Frontal cortex (tissue), 4 donors: ENCODE data around the gene ARHGAP22. TPM values are rescaled to one million over a fixed set of nuclear protein-coding genes. Genes with fewer than 3 reads are reported as not detected.
"Not testable (repeated sequence)": the region's sequence is repeated elsewhere in the genome, so short reads cannot be mapped to it uniquely, and the experiment has no call there.

ENCODE experiments used
- DNase-seq, 2 donors: peaks; one replicate each; pipeline ENCODE4 v3.0.0; 2012; ENCODE audit warnings: low spot score in 2 of 2
- FAIRE-seq: peaks from 2 replicates; lab custom pipeline; 2012; peaks lifted over from hg19 to GRCh38; lab: Jason Lieb, UNC
- total RNA-seq: library from RNA; depleted of rRNA; stranded (reverse); fragments of >200 nt; gene quantifications from one replicate; pipeline ENCODE4 v1.2.3, GENCODE V29; 2014
- donor health status: control.
- donor health status: control.
- donor health status: control.

ARHGAP22 gene
- total RNA-seq, 1 donor from 2014 or later, result 1.6 TPM

DNA sequence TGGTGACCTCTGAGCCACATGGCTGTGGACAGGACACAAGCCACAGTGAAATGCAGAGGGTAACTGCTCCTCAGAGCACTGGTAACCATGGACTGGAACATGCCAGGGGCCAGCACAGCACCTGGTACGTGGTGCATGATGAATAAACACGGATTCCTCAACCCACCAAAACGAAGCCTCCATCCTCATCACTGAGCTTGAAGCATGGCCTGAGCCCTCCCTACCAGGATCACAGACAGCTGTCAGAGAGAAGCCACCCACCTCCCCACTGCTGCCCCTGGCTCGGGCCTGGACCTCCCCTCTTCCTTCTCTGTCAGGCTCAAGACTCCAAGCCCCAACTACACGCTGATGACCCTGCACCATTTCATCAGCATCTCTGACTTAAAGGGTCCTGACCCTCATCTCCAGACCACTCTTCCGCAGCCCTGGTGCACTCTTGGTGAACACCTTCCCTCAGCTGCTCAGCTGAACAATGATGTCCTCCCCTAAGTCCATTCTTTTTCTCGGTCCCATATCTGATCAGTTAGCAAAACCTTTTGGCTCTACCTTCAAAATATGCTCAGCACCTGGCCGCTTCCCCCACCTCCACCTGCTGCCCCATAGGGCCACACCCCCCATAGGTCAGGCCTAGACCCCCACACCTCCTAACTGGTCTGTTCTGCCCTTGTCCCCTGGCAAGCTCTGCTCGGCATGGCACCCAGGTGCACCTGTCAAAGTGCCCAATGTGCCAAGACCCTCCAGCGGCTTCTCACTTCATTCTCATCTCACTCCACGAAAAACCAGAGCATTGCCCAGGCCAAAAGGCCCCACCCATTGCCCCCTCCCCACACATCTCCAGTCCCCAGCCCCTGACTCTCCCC, 157.3 kb downstream of the ARHGAP22 start:
- no peak for FAIRE-seq

DNA sequence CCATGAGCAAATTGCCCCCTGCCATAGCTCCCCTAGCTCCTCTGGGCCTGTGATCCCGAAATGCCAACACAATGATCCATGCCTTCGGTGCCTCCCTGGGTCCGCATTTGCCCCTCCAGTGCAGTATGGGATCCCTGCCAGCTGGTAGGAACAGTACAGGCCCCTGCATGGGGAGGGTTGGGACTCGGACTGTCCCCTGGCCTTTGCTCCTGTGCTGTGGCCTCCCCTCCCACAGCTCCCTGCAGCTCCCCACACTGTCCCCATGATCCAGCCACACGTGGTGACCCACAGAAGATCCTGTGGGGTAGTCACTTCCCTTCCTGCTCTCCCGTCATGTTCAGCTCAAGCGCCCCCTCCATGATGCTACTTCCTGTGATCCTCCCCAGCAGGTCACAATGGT, 158.1 kb downstream of the ARHGAP22 start:
- DNase-seq, result no peak
- no peak for FAIRE-seq

More for the DNA sequence above, 157.3 kb downstream of the ARHGAP22 start:
- peak in 1 of 2 donors; percentile 10 for DNase-seq

DNA sequence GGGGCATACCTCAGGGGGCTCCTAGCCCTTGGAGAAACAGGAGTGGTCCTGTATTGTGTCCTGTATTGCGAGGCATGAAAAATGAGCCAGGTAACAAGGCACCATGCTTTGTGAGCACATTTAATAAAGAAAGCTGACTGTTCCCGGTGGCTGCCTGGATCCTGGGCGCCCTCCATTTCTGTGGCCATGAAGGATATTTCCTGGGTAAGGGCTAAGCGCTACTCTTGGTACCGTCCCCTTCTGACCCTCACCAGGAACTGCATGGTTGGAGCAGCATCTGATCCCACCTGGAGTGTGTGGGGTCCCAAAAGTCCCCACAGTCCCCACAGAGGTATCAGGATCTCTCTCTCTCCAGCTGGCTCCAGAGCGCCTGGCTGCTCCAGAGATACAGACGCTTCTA, 158.9 kb downstream of the ARHGAP22 start:
- FAIRE-seq, result no peak
- DNase-seq, result no peak

DNA sequence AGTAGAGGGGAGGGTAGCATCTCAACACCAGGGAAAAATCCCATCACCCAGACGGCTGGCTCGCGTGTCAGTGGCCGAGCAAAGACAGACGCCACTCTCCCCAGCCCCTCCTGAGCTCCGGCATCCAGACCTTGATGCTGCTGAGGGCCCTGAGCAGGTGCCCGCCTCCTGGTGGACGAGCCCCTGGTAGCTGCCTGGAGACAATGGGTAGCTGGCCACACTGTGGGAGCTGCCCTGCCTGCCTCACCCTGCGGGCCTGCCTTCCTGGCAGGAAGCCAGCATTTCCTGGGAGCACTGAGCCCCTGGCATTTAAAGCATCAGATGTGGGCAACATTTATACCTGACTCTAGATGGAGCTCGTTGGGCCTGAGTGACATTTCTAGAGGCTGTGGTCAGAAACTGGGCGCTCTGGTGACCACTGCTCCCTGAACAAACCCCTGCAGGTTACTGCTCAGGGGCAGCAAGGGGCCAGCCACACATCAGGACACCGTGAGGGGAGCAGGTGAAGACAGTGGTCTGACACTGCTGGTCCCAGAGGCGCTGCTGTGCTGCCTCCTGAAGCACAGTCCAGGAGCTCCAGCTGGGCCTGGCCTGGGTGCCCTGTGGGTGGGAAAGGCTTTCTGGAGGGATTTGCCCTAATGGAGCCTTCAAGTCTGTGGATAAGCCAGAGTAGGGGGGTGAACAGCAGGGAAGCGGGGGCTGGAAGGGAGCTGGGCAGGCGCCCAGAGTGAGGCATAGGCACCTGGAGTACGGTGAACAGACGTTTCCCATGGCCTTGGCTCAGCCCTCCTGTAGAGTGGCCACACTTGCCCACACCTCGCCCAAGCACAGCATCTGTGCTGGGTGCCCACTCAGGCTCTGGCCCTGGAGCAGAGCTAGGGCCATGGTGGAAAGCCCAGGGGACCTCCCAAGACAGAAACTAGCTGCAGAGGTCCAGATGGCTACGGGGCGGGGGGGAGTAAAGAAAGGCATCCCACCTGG, 159.7 kb downstream of the ARHGAP22 start:
- DNase-seq (peak in 1 of 2 donors; percentile 30), FAIRE-seq (no peak)

DNA sequence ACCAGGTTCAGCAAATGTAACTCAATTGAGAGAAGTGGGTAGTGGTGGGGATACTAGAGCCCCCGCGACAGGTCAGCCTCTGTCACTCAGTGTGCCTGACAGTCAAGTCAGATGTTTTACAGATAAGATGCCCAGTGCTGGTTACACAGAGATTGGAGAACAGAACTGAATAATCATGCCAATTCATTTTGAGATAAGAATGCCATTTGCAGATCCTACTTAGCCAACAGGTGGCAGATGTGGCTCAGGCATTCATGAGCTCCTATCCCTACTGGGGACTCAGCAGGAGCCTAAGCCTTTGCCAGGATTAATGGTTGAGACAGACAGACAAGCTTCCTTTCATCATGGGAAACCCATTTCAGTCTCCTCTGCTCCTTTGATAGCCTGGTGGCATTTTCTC, 160.6 kb downstream of the ARHGAP22 start:
- FAIRE-seq, result no peak

DNA sequence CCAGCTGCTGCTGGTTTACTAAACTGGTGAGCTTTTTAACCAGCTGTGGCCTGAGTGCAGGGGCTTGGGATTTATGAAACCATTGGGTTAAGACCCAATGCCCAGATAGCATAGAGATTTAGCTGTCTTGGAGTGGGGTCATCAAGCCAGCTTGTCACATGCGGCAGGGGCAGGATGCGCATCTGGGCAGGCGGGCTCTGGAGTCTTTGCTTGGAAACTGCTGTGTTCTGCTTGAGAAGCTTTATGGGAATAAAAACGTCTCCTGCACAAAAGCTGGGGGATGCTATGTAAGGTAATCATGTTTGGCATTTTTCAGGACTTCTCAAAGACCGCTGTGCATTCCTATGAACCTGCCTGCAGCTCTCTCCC, 162.1 kb downstream of the ARHGAP22 start:
- no peak for FAIRE-seq
- no peak for DNase-seq

More for the DNA sequence above, 160.6 kb downstream of the ARHGAP22 start:
- peak; percentile 29 to 38 for DNase-seq

DNA sequence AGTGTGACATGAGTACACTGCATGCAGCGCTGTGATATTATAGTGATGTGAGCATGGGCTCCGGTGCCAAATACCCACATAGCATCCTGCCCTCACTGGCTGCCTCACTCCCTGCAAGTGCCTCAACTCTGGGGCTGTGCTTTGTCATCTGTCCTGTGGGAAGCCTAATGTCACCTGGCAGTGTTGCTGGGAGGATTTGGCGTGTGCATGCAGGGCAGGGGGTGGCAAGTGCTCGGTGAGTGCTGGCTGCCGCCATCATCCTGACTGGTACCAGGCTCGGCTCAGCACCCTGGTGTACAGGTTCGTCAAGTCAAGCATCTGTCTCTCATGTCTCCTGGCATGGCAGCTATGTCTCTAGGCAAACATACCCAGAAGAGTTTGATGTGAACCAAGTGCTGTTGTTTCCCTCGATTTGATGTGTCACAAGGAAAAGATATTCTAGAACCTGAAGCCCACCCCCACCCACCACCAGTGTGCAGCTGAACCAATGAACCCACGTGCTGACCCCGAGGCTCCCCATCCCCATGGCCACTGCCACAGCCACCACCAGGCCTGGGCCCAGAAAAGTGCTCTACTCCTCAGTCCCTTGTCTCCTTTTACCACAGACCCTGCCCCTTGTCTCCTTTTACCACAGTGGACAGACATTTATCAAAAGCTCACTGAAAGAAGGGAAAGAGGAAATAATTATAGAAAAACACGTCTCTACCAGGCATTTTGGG, 162.6 kb downstream of the ARHGAP22 start:
- DNase-seq (no peak), FAIRE-seq (no peak)

DNA sequence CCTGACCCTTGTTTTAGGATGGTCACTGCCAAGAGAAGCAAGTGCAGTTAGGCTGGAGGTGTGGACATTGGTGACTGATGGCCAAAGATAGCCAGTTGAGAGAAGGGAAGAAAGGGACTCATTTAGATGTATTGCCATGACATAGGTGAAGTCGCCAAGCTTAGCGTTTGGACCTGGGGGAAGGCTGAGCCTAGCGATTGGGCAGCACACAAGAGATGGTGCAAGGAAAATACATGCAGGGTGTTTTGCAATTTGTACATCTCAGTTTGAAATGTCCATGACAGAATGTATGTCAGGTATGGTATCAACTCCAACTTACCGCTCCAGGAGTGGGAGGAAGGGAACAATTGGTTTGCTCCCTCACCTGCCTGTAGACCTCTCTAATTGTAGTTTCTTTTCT, 164.1 kb downstream of the ARHGAP22 start:
- FAIRE-seq, result no peak
- no peak for DNase-seq

DNA sequence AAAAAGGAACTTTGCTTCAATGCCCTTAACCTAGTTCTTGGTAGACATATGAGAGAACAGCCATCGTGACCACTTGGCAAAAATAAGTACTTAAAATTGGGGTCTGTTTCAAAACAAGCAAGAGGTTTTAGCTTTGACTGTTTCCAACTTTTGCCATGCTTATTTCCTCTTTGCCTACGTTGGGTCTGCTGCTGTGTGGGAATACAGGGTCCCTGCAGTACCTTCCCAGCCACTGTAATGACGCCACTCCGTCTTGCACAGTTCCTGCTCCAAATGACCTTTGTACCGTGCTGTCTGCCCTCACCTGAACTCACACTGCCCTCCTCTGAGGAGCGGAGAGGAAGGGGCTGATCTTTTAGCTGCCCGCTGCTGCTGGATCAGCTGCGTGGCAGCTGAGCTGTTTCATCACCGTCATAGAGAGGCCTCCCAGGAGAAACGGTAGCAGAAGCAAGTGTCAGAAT, 165.3 kb downstream of the ARHGAP22 start:
- FAIRE-seq (no peak), DNase-seq (no peak)

DNA sequence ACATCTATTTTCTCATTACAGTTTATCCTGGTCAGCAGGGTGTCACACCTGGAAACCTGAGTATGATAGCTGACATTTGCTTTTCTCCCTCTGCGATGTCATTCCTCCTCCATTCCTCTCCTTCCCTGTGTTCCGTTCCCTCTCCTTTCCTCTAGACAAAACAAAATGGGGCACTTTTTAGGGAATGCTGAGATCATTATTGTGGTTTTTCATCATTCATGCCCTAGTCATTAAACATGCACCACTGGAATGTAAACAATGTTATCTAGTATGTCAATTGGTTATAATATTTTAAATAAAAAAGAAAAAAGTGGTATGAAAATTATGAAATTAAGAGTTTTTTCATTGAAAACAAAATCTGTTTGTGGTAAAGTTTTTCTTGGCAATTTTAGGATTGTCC, 165.8 kb downstream of the ARHGAP22 start:
- FAIRE-seq (no peak), DNase-seq (no peak)

DNA sequence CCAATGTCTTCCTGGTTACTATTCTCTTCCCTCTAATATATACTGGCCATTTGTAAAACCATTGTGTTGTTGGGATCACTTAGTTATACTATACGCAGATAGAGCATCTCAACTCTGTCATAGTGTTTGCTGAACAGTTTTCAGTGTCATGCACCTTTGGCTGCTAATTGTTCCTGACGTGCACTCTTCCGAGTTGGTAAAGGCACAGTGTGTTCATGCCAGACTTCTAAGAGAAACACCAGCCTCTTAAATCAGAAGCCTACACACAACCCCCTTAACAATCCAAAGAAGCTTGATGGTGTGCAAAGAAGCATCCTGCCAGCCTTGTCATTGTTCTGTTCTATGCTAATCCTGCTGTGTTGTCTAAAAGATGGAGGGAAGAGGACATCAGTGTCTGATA, 167.3 kb downstream of the ARHGAP22 start:
- FAIRE-seq (no peak), DNase-seq (no peak)

DNA sequence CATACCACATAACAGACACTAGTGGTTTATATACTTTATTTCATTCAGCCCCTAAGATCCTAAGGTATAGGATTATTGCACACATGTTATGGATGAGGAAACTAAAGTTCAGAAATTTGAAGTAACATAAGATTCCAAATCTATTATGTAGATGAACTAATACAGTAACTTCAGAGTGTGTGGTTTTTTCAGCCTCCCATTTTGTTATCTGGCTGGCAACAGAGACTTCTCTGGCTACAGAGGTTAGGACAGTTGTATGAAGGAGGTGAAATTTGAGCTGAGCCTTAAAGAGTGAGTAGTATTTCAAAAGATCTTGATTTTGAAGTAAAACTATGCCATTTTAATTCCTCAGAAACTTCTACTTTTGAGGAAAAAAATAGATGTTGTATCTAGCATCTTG, 173.0 kb downstream of the ARHGAP22 start:
- no peak for DNase-seq
- FAIRE-seq, result no peak

DNA sequence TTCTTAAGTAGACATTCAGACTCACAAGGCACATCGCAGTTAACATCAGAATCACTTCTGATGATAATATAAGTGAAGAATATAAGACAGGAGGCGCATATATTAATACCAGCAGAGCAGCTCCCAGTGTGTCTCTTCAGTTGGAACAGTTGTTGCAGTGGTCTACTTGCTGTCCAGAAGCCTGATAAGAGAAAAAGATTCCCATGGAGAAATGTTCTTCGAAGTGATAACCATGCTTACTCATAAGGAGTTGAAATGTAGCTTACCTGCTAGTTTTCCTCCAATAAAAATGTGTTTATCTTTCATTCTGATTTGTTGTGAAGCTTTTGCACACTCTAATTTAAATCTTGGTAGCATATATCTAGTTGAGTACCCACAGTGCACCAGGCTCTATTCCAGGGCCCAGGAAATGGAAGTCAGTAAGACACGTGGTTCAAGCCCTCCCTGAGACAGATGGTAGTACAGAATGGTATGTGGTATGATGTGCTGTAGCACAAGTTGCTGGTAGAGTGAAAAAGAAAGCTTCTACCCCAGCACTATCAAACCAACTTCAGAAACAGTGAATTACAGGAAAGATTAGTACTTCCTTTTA, 174.4 kb downstream of the ARHGAP22 start:
- DNase-seq, result no peak
- no peak for FAIRE-seq

DNA sequence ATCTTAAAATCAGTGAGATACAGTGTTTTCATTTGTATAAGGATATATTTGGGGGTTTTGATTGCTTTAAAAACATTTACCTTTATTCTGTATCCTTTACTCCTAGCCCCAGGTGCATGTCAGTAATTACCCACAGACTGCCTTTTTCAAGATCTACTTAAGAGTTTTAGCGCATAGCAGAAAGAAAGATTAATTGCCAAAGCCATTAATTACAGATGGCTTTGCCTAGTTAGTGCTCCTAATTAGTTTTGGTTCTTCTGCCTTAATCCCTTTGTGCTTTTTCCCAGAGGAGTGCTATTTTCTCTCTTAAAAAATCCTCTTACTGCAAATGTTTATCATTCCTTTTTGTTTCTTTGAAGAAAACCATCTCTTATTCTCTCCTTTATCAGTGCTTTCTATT, 175.6 kb downstream of the ARHGAP22 start:
- no peak for DNase-seq
- FAIRE-seq, result no peak

DNA sequence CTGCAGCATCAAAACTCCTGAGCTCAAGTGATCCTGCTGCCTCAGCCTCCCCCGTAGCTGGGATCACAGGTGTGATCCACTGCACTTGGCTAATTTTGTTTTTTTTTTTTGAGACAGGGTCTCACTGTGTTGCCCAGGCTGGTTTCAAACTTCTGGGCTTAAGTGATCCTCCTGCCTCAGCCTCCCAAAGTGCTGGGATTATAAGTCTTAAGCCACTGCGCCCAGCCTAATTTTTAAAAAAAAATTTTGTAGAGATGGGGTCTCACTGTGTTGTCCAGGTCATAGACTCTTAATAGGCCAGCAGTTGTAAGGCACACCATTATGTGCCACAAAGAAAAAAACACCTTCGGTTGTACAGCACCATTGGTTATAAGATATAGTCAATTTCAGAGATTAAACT, 176.0 kb downstream of the ARHGAP22 start:
- FAIRE-seq, result no peak
- no peak for DNase-seq

DNA sequence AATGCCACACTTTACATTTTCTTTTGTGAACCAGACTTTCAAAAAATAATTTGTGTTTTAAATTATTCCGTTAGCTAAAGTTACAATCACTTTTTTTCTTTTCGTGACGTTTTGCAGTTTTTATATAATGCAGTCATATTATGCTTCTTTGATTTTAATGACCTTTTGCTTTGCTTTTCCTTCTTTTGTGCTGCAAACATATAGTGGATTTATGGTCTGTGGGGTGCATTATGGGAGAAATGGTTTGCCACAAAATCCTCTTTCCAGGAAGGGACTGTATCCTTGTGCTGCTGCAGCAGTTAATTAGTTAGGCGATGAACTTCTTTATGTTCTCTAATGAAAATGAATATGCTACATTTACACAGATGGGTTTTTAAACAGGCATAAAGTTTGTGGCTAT, 181.0 kb downstream of the ARHGAP22 start:
- FAIRE-seq, result no peak
- DNase-seq, result no peak

DNA sequence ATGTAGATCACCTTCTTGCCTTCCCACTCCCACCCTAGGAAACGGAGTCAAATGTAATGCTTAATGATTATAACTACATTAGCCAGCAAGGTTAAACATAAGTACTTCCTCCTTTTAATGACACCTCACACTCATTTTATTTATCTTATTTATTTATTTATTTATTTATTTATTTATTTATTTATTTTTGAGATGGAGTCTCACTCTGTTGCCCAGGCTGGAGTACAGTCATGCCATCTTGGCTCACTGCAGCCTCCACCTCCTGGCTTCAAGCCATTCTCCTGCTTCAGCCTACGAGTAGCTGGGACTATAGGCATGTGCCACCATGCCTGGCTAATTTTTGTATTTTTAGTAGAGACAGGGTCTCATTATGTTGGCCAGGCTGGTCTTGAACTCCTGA, 183.0 kb downstream of the ARHGAP22 start:
- not testable (repeated sequence) for DNase-seq, FAIRE-seq

DNA sequence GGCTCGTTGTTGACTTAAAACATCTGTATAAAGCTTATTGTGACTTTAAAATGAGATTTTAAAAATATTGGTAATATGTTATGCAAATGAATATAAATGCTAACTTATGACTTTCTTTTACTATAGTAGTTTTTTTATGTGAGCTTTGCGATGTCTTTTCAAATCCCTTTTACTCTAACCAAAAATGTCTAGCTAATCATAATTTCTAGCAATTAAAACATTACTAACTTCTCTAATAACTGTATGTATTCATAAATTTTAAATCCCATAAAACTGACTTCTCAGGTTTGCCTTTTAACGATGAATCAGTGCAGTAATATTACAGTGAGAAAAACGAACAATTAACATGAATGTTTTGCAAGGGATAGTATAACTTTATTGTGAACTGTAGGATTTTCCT, 185.2 kb downstream of the ARHGAP22 start:
- no peak for DNase-seq
- FAIRE-seq, result no peak

DNA sequence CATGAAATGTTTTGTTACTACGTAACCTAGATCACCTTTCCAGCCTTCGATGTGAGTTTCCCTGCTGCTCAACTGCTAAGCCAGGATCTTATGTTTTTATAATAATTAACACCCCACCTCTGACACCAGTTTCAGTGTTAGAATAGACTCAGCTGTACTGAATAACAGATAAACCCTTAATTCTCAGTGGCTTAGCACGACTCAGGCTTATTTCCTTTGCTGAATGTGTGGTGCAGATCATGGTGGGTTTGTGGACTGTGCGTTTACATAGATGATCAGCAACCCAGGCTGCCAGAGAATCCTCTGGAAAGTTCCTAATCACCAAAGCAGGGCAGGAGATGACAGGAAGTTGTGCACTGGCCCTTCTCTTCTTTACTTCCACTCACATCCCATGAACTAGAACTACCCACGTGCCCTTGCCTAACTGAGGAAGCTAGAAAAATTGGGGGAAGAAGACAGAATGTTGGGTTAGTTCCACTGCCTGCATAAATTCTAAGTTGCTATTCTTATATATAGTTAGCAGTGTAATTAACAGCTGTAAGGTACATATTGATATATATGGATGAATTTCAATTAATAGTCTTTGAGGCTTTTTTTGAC, 186.6 kb downstream of the ARHGAP22 start:
- no peak for DNase-seq
- FAIRE-seq, result no peak
